ENCODE measurements around the gene NACC2.
"Not testable (repeated sequence)": the region's sequence is repeated elsewhere in the genome, so short reads cannot be mapped to it uniquely, and the experiment has no call there.

DNA sequence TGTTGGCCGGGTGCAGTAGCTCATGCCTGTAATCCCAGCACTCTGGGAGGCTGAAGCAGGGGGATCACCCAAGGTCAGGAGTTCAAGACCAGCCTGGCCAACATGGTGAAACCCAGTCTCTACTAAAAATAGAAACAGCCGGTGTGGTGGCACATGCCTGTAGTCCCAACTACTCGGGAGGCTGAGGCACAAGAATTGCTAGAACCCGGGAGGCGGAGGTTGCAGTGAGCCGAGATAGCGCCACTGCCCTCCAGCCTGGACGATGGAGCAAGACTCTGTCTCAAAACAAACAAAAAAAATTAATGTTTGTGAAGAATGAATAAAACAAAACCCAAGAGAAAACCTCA, 68.2 kb downstream of the NACC2 start:
- not testable (repeated sequence) for TF ChIP-seq CTCF, POLR2AphosphoS5, EP300 (IDR thresholded peaks at IDR 0.05)

Data from gastroesophageal sphincter (tissue), 3 donors.